Measurements from ENCODE around the gene DOCK3. TPM values are rescaled to one million over a fixed set of nuclear protein-coding genes. Genes with fewer than 3 reads are reported as not detected.

Gene DOCK3
- total and polyA plus RNA-seq, 10 of the 15 experiments (the other 5 are each of a cell fraction or from before 2014, with no cell fraction given), result 0.02 to 0.52 (median 0.04) TPM; not detected in 5

GRCh38 chr3:51374456-51374855 lies 699.7 kb downstream of the DOCK3 start (continued):
- TF ChIP-seq ZBTB11 (CRISPR knock-in tag; IDR thresholded peaks at IDR 0.05), result no peak
- TF ChIP-seq FOXM1 (IDR thresholded peaks at IDR 0.05; ENCODE audit: low read depth, low read length), result no peak

- Histone ChIP-seq H3K36me3 (ENCODE audit: control insufficient read depth in 2 of 2, insufficient read depth in 2 of 2, low read length in 1 of 2) (no peaks in the 10 kb centered on the region), H3K4me2 (ENCODE audit: control insufficient read depth, insufficient read depth) (no peak overlapping the region), H3K9me3 (replicated peaks; ENCODE audit: control insufficient read depth, insufficient read depth, low read length) (no peaks in the 10 kb centered on the region), H3K27ac (ENCODE audit: control insufficient read depth, insufficient read depth) (no peak overlapping the region), H3K27me3 (replicated peaks in 1 of 2; ENCODE audit: control insufficient read depth in 2 of 2, insufficient read depth in 2 of 2, low read length in 1 of 2) (no peaks in the 10 kb centered on the region; a peak in 1 of 4 replicates), H3K4me1 (ENCODE audit: control insufficient read depth, insufficient read depth, low read length) (no peaks in the 10 kb centered on the region), H2AFZ (ENCODE audit: control insufficient read depth, low read depth, low read length) (no peak overlapping the region), H3K9ac (ENCODE audit: control insufficient read depth, insufficient read depth, low read length) (no peak overlapping the region), H3K79me2 (ENCODE audit: control insufficient read depth, insufficient read depth, low read length) (no peaks in the 10 kb centered on the region), H3K4me3 (no peak overlapping the region), H4K20me1 (ENCODE audit: control insufficient read depth, insufficient read depth) (no peaks in the 10 kb centered on the region)
- in situ Hi-C loops (cut with MboI), result loop anchor here (5.0 kb wide), 2 partner anchors 408 to 758 kb away; partner anchors contain the start of gene MAPKAPK3
- ATAC-seq (no peak), DNase-seq (ENCODE audit: low read depth, low spot score) (no peak), FAIRE-seq (no peak)
- TF ChIP-seq CHD4 (IDR thresholded peaks at IDR 0.05) (no peak), NFIC (IDR thresholded peaks at IDR 0.05; ENCODE audit: low read depth, low read length) (no peak), RAD21 (IDR thresholded peaks at IDR 0.05; ENCODE audit: insufficient read depth, low read depth, low read length) (no peak), IRF5 (IDR thresholded peaks at IDR 0.05; ENCODE audit: borderline replicate concordance) (no peak), ZNF622 (IDR thresholded peaks at IDR 0.05) (no peak), IRF3 (IDR thresholded peaks at IDR 0.05) (no peak), HDAC6 (IDR thresholded peaks at IDR 0.05; ENCODE audit: unreplicated experiment) (no peak)
- SMC1A ChIA-PET (ENCODE audit: uncharacterized antibody, unreplicated experiment), result interaction anchor here (1.2 kb wide), 1 partner anchor 13 kb away, joined by 4 read pairs; no protein-coding TSS in a partner anchor
- intact Hi-C loops (cut with micrococcal nuclease; ENCODE audit: unreplicated experiment), result no loop called here
- CTCF ChIA-PET, result no interaction called here
- POLR2A ChIA-PET, result no interaction called here
- no TSS peak for BruUV-seq (replicated peaks)
- RAD21 ChIA-PET (ENCODE audit: unreplicated experiment), result no interaction called here
Measured at GRCh38 chr3:51375136-51375535, 700.4 kb downstream of the DOCK3 start.
